Stimulated activated CD4-positive, alpha-beta T cell treated with anti-CD3 and anti-CD28 coated beads, Interleukin-15, amount 100 ng/mL, for 1 hour (primary cell): Measurements from ENCODE around the gene COL16A1.

Source experiments
- DNase-seq, 2 donors: peaks; one replicate each; pipeline ENCODE4 v3.0.0-alpha.2; 2020; ENCODE audit warnings: low read depth in 1 of 2, low spot score in 1 of 2

The COL16A1 gene

DNA sequence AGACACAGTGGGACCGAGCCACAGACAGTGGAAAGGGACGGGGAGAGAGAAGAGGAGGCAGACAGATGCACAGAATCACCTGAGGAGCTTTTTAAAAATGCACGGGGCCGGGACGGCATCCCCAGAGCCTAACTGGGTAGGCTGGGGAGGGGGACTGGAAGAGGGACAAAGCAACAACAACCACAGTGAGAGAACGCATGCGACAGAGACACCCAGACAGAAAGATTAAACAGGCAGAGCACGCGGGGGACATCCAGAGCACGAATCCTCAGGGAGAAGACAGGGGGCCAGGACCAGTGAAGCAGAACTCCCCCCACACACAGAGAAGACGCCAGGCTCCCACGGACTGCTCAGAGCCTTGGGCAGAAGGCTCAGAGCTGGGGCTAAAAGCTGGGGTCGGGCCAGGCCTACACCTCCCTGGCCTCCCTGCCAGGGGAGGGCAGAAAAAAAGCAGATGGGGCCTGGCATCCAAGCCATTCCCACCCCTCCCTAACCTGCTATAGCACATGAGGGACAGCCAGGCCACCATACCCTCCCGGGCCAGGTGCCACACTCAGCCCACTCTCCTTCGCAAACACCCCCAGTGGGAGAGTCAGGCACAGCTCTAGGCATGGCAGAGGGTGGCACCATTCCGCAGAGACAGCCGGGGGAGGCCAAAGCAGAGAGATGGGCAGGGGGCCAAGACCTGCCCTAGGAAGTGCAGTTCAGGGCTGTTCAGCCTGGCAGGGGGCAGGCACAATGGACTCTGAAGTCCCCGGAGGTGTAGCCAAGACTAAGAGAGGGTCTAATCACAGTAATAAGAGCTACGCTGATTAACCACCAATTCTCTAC lies 29.8 kb upstream of the COL16A1 start:
- DNase-seq = no peak

- no peak for DNase-seq
Measured at GRCh38 chr1:31732751-31733289, 29.0 kb upstream of the COL16A1 start.

DNA sequence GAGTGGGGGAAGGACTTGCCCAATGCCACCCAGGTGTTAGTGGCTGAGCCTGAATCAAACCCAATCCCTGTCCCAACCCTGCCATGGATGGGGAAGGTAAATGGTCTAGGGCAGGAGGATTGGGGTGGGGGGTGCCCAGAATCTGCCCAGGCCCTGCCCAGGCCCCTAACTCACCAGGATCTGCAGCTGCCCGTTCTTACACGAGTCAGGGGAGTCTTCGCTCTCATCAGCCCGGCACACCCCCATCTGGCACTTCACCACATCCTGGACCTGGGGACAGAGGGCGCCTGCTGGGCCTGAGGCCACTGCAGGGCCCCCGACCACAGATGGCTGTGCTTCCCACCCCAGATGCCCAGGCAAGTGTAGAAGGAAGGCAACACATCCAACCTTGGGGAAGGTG lies 28.5 kb upstream of the COL16A1 start:
- DNase-seq = no peak

DNA sequence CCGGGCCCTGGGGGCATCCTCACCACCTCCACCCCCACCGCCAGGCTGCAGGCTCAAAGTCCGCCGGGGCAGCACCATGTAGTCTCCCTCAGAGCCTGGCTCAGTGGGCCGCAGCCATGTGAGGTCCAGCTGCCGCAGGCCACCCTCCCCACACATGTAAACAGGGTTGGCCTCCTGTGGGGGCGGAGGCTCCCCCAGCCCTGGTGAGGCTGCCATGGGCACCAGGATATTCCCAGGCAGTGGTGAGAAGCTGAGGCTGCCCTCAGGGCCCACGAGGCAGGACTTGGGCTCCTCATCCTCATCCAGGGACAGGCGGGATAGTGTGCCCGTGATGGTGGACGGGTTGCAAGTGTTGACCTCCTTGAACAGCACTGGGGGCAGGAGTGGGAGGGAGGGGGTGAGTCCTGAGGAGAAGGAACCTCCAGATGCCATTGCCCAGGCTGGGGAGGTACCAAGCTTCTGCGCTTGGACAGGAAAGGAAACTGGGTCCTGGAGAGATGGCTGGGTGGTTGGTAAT lies 27.3 kb upstream of the COL16A1 start:
- no peak for DNase-seq

DNA sequence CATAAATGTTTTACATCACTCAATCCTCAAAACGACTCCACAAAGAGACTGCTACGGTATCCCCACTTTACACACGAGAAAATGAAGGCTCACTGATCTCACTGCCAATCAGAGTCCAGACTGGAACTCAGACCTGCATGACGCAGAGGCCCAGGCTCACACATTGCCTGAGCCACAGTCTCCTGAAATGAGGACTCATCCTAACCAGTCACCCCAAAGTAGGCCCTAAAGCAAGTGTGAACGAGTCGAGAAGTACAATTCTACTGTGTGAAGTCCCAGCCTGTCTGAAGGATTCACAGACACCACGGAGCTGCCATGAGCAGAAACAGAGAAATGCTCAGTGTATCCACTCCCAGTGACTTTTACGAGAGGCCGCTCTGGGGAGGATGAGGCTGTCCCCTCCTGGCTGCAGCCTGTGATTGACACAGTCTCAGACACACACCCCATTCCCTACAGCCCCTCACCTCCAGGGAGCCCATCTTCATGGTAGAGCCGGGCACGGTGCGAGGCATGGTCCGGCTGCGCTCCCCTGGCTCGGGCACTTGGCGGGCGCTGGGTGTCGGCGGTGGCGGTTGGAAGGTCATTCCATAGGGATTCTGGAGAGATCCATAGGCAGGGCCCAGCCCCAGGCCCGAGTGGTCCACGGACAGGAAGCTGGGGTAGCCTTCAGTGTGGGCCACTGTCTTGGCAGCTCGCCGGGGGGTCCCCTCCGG lies 26.7 kb upstream of the COL16A1 start:
- no peak for DNase-seq

- no peak for DNase-seq
Measured at GRCh38 chr1:31727849-31728248, 24.0 kb upstream of the COL16A1 start.

DNA sequence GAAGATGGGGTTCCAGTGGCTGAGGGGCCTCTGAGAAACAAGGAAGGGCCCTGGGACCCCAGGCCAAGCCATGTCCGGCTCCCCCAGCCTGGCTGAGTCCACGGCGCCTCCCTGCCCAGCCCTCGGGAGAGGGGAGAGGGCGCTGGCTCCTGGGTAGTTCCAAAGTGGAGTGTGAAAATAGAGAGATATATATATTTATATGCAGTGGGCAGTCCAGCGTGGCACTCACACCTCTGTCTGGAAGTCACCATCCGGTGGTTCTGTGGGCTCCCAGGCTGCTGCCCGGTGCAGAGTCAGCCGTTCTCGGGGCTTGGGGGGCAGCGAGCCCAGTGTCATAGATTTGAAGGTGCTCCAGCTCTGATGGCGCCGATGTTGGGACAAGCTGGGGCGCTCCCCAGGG lies 23.4 kb upstream of the COL16A1 start:
- no peak for DNase-seq

DNA sequence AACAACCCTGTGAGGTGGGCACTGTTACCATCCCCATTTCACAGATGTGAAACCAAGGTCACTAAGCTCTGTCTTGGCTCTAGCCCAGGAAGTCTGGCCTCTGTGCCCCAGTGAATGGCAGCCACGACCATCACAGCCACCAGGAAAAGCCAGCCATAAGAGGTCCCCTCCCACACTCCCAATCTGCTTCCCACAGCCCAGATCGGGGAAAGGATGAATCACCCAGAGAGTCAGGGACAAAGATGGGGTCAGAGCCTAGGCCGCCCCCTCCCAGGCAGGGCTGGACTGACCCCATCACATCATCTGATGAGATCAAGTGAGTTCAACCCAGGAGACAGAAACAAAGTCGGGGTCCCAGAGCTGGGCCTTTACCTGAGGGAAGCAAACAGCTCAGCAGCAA lies 22.9 kb upstream of the COL16A1 start:
- DNase-seq = no peak

- no peak for DNase-seq
Measured at GRCh38 chr1:31725777-31726535, 22.1 kb upstream of the COL16A1 start.

DNA sequence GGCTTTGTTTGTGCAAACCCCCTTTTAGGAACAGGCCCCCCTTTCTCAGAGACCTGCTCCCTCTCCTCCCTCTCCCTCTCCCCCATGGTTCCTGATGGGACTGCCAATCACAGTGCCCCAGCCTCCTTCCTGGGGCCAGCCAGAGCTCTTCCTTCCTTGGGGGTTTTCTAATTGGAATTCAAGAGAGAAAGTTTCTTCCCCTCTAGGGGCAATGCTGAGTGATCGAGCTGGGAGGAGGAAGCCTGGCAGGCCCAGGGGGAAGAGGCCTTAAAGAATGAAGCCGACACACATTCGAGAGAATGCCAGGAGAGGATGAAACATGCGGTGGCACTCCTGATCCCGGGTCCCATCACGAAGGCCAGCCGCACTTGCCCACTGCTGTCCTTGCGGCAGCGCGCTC lies 21.3 kb upstream of the COL16A1 start:
- DNase-seq = no peak

GRCh38 chr1:31723828-31724359 lies 20.1 kb upstream of the COL16A1 start:
- peak in 1 of 2 donors; percentile 21 for DNase-seq

GRCh38 chr1:31718327-31718897 lies 14.6 kb upstream of the COL16A1 start:
- no peak for DNase-seq

DNA sequence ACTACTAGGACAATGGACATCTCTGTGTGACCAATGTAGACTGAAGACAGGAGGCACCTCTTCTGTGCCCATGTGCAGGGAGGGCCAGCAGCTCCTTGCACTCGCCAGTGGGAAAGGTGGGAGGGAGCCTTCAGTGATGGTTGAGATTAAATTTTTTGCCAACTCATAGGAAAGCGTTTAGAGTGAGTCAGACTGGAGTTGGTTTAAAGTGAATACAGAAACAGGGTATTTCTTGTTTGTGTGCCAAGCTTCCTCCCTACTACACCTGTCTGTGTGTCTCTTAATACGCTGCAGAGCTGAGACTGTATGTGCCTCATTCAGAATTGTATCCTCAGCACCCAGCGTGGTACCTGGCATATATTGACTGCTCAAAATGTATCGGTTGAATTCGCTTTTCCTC lies 13.5 kb upstream of the COL16A1 start:
- no peak for DNase-seq

DNA sequence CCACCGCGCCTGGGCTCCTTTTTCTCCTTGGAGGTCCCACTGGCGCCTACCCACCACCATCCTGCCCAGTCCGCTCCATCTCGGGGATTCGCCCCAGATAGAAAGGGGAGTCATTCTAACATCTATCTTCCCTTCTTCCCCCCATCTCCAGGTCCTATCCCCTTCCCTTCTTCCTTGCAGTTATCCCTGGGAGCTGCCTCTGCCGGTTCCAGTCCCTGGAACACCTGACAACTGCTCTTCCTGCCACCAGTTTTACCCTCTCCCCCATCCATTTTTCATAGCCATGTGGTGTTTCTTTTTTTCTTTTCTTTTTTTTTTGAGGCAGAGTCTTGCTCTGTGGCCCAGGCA lies 12.0 kb upstream of the COL16A1 start:
- DNase-seq = no peak

DNA sequence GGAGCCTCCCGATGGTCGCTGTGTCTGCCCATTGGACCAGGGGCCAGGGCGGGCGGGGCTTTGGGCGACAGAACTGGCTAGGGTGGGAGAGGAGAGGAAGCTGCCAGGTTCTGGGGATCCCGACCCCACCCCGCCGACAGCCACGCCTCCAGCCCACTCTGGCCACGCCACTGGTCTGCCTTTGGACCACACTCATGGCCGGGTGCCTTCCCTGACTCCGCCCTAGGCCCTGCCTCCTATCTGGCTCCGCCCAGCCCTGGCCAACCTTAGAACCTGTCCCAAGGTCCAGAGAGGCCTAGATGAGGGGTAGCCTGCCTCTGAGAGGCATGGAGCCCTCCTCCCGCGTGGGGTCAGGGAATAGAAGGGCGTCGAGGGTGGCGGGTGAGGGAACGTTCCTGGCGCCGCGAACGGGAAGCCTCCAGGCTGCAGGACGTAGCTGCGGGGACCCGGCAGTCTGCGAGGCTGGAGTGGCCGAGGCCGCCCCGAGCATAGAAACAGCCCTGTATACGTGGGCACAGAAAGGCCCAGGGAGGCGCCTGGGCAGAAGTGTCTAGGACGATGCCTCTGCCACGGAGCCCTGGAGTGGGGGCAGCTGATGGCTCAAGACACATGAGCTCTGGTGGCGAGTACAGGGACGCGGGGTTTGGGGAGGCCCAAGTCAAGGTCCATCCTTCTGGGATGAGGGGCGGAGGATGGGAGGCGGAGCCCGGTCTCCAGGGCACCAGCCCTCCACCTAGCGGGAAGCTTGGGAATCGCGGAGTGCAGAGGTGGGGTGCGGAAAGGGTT lies 11.5 kb upstream of the COL16A1 start:
- DNase-seq = peak in 1 of 2 donors; percentile 10

GRCh38 chr1:31714442-31715086 lies 10.7 kb upstream of the COL16A1 start:
- DNase-seq = peak in 1 of 2 donors; percentile 18

GRCh38 chr1:31712630-31713029 lies 8.8 kb upstream of the COL16A1 start:
- DNase-seq = no peak

DNA sequence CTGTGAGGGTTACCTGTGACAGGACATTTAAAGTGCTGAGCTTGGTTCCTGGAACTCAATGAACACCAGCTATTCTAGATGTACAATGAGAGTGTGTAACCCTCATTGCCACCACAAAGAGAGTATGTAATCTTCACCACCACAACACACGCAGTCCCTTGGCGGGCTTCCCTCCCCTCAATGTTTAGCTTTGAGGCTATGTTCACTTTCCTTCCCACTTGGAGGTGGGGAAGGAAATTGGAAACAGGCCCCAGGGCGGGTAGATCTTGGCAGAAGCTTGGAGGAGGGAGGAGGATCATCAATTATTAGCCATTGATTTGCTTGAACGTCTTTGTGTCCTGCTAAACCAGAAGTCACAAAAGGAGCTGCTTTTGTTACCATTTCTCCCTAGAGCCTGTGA lies 8.3 kb upstream of the COL16A1 start:
- DNase-seq = no peak

DNA sequence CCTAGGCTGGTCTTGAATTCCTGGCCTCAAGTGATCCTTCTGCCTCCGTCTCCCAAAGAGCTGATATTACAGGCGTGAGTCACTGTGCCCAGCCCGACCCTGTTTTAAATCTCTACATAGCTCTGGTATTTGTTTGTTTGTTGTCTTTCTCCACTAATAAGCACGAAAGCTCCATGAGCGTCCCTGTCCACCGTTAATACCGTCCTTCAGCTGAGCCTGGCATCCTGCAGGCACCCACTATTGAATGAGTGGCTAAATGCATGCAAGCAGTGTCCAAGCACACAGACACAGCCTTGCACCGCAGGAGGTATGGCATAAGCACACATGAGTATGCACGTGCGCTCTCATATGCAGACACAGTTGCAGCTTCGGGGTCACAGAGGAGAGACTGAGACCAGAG lies 4.5 kb upstream of the COL16A1 start:
- DNase-seq = no peak

- no peak for DNase-seq
Measured at GRCh38 chr1:31707711-31708110, 3.9 kb upstream of the COL16A1 start.
